AG09319 (cell line): ENCODE measurements around the gene CASZ1.

Source experiments
- DNase-seq: peaks from one replicate; pipeline ENCODE4 v3.0.0-alpha.2; 2010; ENCODE audit warnings: low read depth; ENCODE audit errors: extremely low read depth
- CTCF ChIP-seq: IDR thresholded peaks from 2 replicates; pipeline ENCODE4 v1.5.1; 2011; ENCODE audit warnings: low read depth, mild to moderate bottlenecking, inconsistent platforms, low read length, moderate library complexity

The CASZ1 gene

GRCh38 chr1:10802944-10803715 lies 6.7 kb upstream of the CASZ1 start:
- TF ChIP-seq CTCF, result no peak

GRCh38 chr1:10800778-10801177 lies 4.3 kb upstream of the CASZ1 start:
- no peak for DNase-seq
- TF ChIP-seq CTCF, result no peak

More at GRCh38 chr1:10802944-10803715, 6.7 kb upstream of the CASZ1 start:
- DNase-seq, result no peak

GRCh38 chr1:10799726-10800125 lies 3.3 kb upstream of the CASZ1 start:
- TF ChIP-seq CTCF, result no peak
- no peak for DNase-seq

DNA sequence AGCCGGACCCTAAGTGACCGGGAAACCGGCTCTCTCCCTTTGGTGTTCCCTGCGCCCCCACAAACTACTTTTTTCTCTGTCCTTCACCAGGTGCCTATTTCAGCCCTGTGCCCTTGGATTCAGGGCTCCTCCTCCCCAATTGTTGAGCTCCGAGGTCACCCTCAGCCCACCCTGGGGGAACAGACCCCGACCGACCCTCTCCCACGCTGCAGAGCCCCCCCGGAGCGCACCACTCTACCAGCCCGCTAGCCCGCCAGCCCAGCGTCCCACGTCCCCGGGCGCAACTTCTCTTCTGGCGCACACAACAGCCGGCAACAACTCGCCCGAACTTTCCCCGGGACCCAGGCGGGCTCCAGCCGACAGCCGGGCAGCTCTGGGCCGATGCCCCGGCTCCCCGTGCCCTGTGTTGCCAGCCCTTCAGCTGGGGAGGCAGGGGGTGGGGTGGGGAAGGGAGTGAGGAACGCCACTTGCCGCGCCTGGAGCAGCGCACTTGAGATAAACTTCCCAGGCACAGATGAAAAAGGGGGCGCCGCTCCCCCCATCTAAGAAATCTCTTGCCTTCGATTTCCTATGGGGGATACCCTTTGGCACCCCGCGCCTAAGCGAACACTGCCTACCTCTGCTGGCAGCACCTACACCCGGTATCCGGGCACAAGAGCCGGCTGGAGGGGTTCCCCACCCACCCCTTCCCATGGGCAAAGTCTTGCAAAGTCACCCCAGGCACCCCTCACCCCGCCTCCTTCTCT lies 997 bp downstream of the CASZ1 start:
- no peak for DNase-seq
- no peak for TF ChIP-seq CTCF

- no peak for TF ChIP-seq CTCF
Measured at GRCh38 chr1:10794724-10795275, 1.6 kb downstream of the CASZ1 start.

GRCh38 chr1:10793129-10793651 lies 3.3 kb downstream of the CASZ1 start:
- DNase-seq, result no peak
- no peak for TF ChIP-seq CTCF

More at GRCh38 chr1:10794724-10795275, 1.6 kb downstream of the CASZ1 start:
- no peak for DNase-seq
